Endothelial cell of umbilical vein (primary cell): ENCODE results near the gene BAG1. TPM values are rescaled to one million over a fixed set of nuclear protein-coding genes. Genes with fewer than 3 reads are reported as not detected.

ENCODE experiments used
- BruUV-seq: library from RNA; stranded (reverse); fragments of 400-500 nt; replicated peaks from 2 replicates; lab custom pipeline; 2021; lab: Mats Ljungman, UMichigan
- CTCF ChIA-PET: fragments of 300-600, 350-600 bp; sonication (Branson Sonifier 250); formaldehyde crosslinking; loops from one replicate; lab custom pipeline; 2021; ENCODE audit warnings: antibody characterized with exemption, inconsistent platforms; lab: Charles Lee
- POLR2A ChIA-PET: fragments of 300-600, 350-600 bp; sonication (Branson Sonifier 250); formaldehyde crosslinking; loops from one replicate; lab custom pipeline; 2021; ENCODE audit warnings: antibody characterized with exemption, inconsistent platforms; lab: Charles Lee
- DNase-seq: peaks from one replicate; pipeline ENCODE4 v3.0.0-alpha.2; 2011; ENCODE audit warnings: low read depth, low spot score
- FAIRE-seq: peaks from 2 replicates; lab custom pipeline; 2011; peaks lifted over from hg19 to GRCh38; lab: Jason Lieb, UNC
- H2AFZ ChIP-seq: 2 replicates; pipeline ENCODE4 v1.6.0; 2012; ENCODE audit warnings: low read depth, low read length, control low read depth, inconsistent platforms
- H3K27ac ChIP-seq: 2 replicates; pipeline ENCODE4 v1.5.1; 2011; ENCODE audit warnings: low read depth, mild to moderate bottlenecking, control low read depth, low read length, moderate library complexity; ENCODE audit not compliant: insufficient read depth
- H3K27me3 ChIP-seq, 2 experiments: 2 replicates each; pipeline versions ENCODE4 v1.6.0 to v1.6.1; 2011; ENCODE audit warnings: low read length in 2 of 2, mixed read lengths in 1 of 2; ENCODE audit not compliant: control insufficient read depth in 2 of 2, insufficient read depth in 2 of 2
- H3K36me3 ChIP-seq, 2 experiments: 2 replicates in 1 of 2; 3 replicates in 1 of 2; pipeline ENCODE4 v1.5.1; 2011; ENCODE audit warnings: low read length in 2 of 2, mild to moderate bottlenecking in 1 of 2, moderate library complexity in 1 of 2; ENCODE audit not compliant: control insufficient read depth in 2 of 2, insufficient read depth in 2 of 2; ENCODE audit errors: extremely low read depth in 1 of 2
- H3K4me1 ChIP-seq: 3 replicates; pipeline ENCODE4 v1.5.1; 2011; ENCODE audit warnings: mild to moderate bottlenecking, low read length; ENCODE audit not compliant: control insufficient read depth, insufficient read depth; ENCODE audit errors: extremely low read depth
- H3K4me2 ChIP-seq: 2 replicates; pipeline ENCODE4 v1.6.1; 2011; ENCODE audit warnings: low read length, control low read depth, mixed read lengths; ENCODE audit not compliant: insufficient read depth
- H3K4me3 ChIP-seq, 3 experiments: fragments of 200-600 bp in 1 of 3; sonication (generic), shearing (Covaris generic) in 1 of 3; replicated peaks in 1 of 3; 2 replicates each; pipeline ENCODE4 v1.5.1; 2011 to 2016; ENCODE audit warnings: control low read depth in 3 of 3, low read length in 3 of 3, mild to moderate bottlenecking in 2 of 3, inconsistent platforms in 1 of 3, low read depth in 1 of 3, moderate library complexity in 1 of 3; ENCODE audit not compliant: insufficient read depth in 1 of 3
- H3K79me2 ChIP-seq: 2 replicates; pipeline ENCODE4 v1.6.0; 2012; ENCODE audit warnings: low read length, inconsistent platforms; ENCODE audit not compliant: control insufficient read depth, insufficient read depth
- H3K9ac ChIP-seq: replicated peaks from 2 replicates; pipeline ENCODE3; 2011; ENCODE audit warnings: low read length, control low read depth; ENCODE audit not compliant: insufficient read depth; ENCODE audit errors: extremely low read depth
- H3K9me1 ChIP-seq: replicated peaks from 3 replicates; pipeline ENCODE4 v1.6.0; 2011; ENCODE audit warnings: mild to moderate bottlenecking, low read length; ENCODE audit not compliant: control insufficient read depth, insufficient read depth; ENCODE audit errors: extremely low read depth
- H3K9me3 ChIP-seq: replicated peaks from 2 replicates; pipeline ENCODE4 v1.5.1; 2012; ENCODE audit warnings: low read length, inconsistent platforms; ENCODE audit not compliant: control insufficient read depth, insufficient read depth
- H4K20me1 ChIP-seq: replicated peaks from 2 replicates; pipeline ENCODE3; 2011; ENCODE audit warnings: mild to moderate bottlenecking, low read length; ENCODE audit not compliant: control insufficient read depth, insufficient read depth; ENCODE audit errors: extremely low read depth
- EZH2 ChIP-seq: IDR thresholded peaks from 2 replicates; pipeline ENCODE4 v1.6.1; 2012; ENCODE audit warnings: borderline replicate concordance, low read depth, mild to moderate bottlenecking, moderate library complexity, low read length, inconsistent platforms; ENCODE audit not compliant: severe bottlenecking
- FOS ChIP-seq: IDR thresholded peaks from 2 replicates; pipeline ENCODE4 v1.6.1; 2011; ENCODE audit warnings: mild to moderate bottlenecking, low read length, moderate library complexity, borderline replicate concordance; ENCODE audit not compliant: insufficient read depth
- GATA2 ChIP-seq: IDR thresholded peaks from 2 replicates; pipeline ENCODE4 v1.7.0; 2011; ENCODE audit warnings: low read depth, mild to moderate bottlenecking, moderate library complexity, mixed read lengths, low read length; ENCODE audit not compliant: insufficient read length, insufficient read depth
- JUN ChIP-seq: IDR thresholded peaks from 2 replicates; pipeline ENCODE4 v1.6.1; 2011; ENCODE audit warnings: borderline replicate concordance, low read depth; ENCODE audit not compliant: insufficient read length, insufficient read depth
- MYC ChIP-seq: IDR thresholded peaks from one replicate; pipeline ENCODE4 v1.6.1; 2011; ENCODE audit warnings: mild to moderate bottlenecking, low read depth, low read length
- POLR2A ChIP-seq: IDR thresholded peaks from 2 replicates; pipeline ENCODE4 v1.6.1; 2012; ENCODE audit warnings: low read depth, mild to moderate bottlenecking, control low read depth, low read length
- POLR2AphosphoS5 ChIP-seq: IDR thresholded peaks from 2 replicates; pipeline ENCODE4 v1.6.1; 2012; ENCODE audit warnings: low read depth, mild to moderate bottlenecking, control low read depth, low read length, moderate library complexity; ENCODE audit not compliant: insufficient read depth
- dilution Hi-C: fragments of 300-500 bp; cut with MboI; formaldehyde crosslinking; loops from one replicate; pipeline ENCODE4 v1.15.0; 2019; ENCODE audit warnings: low sequenced_read_pairs; ENCODE audit not compliant: extremely low pct_ligation_motif_present
- intact Hi-C: fragments of 100-400 bp; cut with micrococcal nuclease; formaldehyde crosslinking; loops from one replicate; pipeline ENCODE4 v1.10.0; 2022
- polyA plus RNA-seq, 4 experiments: library from polyadenylated mRNA; depleted of rRNA in 3 of 4; stranded (reverse) in 3 of 4; unstranded in 1 of 4; fragments of >200 nt; gene quantifications; 2 replicates each; pipeline versions ENCODE4 v1.2.1 to v1.2.3, GENCODE V29; 2011 to 2012; ENCODE audit warnings: missing spikeins in 1 of 4
- total RNA-seq: library from RNA; stranded (reverse); gene quantifications from 2 replicates; pipeline ENCODE4 v1.2.3, GENCODE V29; 2021
- TF ChIP-seq, protein P1 (sequence below): IDR thresholded peaks from 2 replicates; pipeline ENCODE4 v1.6.1; 2011; ENCODE audit not compliant: insufficient read depth, insufficient read length
- TF ChIP-seq, protein P2 (sequence below), 2 donors: IDR thresholded peaks; 1 replicate in 1 of 2; 2 replicates in 1 of 2; pipeline ENCODE4 v1.5.1; 2011; ENCODE audit warnings: low read length in 2 of 2, mild to moderate bottlenecking in 2 of 2, moderate library complexity in 2 of 2, control low read depth in 1 of 2, inconsistent platforms in 1 of 2, low read depth in 1 of 2; ENCODE audit not compliant: insufficient read depth in 1 of 2; ENCODE audit errors: extremely low read depth in 1 of 2

The BAG1 gene
- total and polyA plus RNA-seq, 2 donors (not counting 3 experiments of a cell fraction or from before 2014, with no cell fraction given): 44.6 to 87.4 TPM

DNA sequence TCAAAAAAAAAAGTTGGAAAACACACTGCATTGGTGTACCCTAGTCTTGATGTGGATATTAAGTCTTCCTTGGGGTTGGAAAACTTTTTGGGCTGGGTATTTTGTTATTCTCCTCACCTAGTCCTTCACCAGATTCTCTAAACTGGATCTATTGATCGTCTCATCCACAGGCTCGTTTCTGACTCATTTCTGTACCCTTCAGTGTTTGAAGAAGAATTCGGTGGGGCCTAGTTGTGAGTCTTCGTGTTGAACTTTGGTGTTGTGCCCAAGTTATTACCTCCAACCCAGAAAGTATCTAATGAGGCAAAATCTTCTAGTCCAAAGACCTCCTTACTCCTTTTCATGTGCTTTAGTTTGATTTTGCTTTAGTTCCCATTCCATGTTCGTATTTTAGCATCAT, 27.4 kb upstream of the BAG1 start:
- Histone ChIP-seq H3K79me2 (peaks cover 43% of the 10 kb centered on the region), H3K4me2 (peak overlapping the region; percentile 2), H3K9ac (no peak overlapping the region), H3K4me3 (no peak overlapping the region), H3K27ac (no peak overlapping the region), H4K20me1 (no peaks in the 10 kb centered on the region), H3K36me3 (peaks cover 2 to 10% of the 10 kb centered on the region in 2 experiments), H2AFZ (no peak overlapping the region), H3K9me3 (no peaks in the 10 kb centered on the region), H3K4me1 (peaks cover 13% of the 10 kb centered on the region), H3K9me1 (no peaks in the 10 kb centered on the region), H3K27me3 (no peaks in the 10 kb centered on the region)
- BruUV-seq: no TSS peak
- CTCF ChIA-PET: interaction anchor here (2.8 kb wide), 1 partner anchor 161 kb away, joined by 31 read pairs; no protein-coding TSS in a partner anchor
- DNase-seq (no peak), FAIRE-seq (peak; percentile 40)
- dilution Hi-C loops (no loop called here), intact Hi-C loops (loop anchor here (2.0 kb wide), 2 partner anchors 29 to 37 kb away; no protein-coding TSS in a partner anchor)
- POLR2A ChIA-PET: no interaction called here
- TF ChIP-seq, protein P1, sequence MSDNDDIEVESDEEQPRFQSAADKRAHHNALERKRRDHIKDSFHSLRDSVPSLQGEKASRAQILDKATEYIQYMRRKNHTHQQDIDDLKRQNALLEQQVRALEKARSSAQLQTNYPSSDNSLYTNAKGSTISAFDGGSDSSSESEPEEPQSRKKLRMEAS: no peak
- TF ChIP-seq POLR2A: no peak
- no peak for TF ChIP-seq EZH2
- TF ChIP-seq JUN: no peak
- TF ChIP-seq POLR2AphosphoS5: no peak
- no peak for TF ChIP-seq GATA2
- no peak for TF ChIP-seq MYC
- no peak for TF ChIP-seq FOS
- TF ChIP-seq, protein P2, sequence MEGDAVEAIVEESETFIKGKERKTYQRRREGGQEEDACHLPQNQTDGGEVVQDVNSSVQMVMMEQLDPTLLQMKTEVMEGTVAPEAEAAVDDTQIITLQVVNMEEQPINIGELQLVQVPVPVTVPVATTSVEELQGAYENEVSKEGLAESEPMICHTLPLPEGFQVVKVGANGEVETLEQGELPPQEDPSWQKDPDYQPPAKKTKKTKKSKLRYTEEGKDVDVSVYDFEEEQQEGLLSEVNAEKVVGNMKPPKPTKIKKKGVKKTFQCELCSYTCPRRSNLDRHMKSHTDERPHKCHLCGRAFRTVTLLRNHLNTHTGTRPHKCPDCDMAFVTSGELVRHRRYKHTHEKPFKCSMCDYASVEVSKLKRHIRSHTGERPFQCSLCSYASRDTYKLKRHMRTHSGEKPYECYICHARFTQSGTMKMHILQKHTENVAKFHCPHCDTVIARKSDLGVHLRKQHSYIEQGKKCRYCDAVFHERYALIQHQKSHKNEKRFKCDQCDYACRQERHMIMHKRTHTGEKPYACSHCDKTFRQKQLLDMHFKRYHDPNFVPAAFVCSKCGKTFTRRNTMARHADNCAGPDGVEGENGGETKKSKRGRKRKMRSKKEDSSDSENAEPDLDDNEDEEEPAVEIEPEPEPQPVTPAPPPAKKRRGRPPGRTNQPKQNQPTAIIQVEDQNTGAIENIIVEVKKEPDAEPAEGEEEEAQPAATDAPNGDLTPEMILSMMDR (IDR thresholded peaks at IDR 0.05; ENCODE audit: extremely low read depth in 1 of 2, insufficient read depth in 1 of 2, low read depth in 1 of 2, low read length in 2 of 2): no peak
